GM18873 (cell line): ENCODE results near the gene BCO2.

Source experiments
- ATAC-seq: cut with Tn5 transposase; IDR thresholded peaks from one replicate; pipeline ENCODE4 v1.9.1; 2021; ENCODE audit warnings: mild to moderate bottlenecking, moderate library complexity, moderate number of reproducible peaks; ENCODE audit not compliant: unreplicated experiment, low FRiP score

Gene BCO2

GRCh38 chr11:112212290-112212689, 37.0 kb downstream of the BCO2 start:
- no peak for ATAC-seq

DNA sequence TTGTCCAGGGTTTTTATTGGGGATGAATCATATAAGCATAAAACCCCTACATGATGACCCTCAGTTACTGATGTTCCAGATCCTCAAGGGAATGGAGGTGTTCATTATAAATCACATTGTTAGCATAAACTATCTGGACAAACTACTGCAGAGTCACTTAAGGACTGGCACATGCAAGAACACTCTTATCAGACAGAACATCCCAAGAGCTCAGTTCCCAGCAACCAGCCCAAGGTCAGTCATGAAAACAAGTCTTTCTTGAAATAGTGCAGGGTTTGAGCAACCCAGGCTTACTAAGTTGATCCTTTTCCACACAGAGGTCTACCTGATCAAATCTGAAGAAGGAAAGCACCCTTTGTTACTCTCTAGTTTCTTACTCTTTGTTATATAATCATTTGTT, 37.4 kb downstream of the BCO2 start:
- no peak for ATAC-seq

DNA sequence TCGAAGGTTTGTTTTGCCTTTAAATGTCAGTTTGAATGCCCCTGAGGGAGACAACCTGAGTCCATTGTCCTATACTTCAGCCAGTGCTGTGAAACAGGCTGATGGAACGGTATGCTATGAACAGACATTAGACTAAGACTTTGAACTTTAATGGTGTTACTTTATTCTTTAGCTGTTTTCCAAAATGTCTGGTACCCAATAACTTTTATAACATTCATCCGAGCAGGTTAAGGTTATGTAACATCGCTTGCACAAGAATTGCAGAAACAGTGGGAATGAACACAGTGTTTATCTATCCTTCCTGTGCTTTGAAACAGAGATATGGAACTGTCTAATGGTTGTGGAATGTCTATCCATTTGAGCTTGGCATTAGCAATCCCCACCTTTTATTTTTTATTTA, 38.4 kb downstream of the BCO2 start:
- ATAC-seq, result no peak

DNA sequence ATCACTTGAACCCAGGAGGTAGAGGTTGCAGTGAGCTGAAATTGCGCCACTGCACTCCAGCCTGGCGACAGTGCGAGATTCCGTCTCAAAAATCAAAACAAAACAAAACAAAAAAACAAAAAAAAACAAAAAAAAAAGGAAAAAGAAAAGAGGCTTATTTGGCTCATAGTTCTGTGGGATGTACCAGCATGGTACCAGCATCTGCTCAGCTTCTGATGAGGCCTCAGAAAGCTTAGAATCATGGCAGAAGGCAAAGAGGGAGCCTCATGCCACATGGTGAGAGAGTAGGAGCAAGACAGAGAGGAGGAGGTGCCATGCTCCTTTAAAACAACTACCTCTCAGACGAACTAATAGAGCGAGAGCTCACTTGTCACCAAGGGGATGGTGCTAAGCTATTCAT, 40.3 kb downstream of the BCO2 start:
- ATAC-seq, result no peak

DNA sequence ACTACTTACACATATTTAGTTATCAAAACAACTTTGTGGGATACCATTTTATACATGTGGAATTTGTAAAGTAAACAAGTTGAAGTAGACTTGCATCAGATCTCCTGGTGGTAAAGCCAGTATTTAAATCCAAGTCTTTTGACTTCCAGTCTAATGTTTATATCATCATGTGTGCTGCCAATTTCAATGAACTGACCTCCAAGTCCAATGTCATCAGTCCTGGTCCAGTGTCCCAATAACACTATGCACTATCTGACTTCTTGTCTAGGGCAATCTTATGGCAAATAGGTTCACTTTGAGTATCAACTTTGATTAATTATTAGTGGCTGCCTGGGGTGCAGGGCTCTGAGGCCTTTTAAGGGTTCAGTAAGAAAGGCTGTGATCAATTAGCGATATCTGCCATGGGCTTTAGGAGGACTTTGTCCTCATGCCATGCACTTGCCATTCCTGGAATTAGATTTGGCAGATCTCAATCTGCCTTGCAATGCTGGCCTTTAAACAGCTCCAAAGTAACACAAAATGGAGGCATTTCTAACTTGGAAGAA, 41.3 kb downstream of the BCO2 start:
- no peak for ATAC-seq

- ATAC-seq, result peak; percentile 86
Measured at GRCh38 chr11:112219476-112220232, 44.3 kb downstream of the BCO2 start.

DNA sequence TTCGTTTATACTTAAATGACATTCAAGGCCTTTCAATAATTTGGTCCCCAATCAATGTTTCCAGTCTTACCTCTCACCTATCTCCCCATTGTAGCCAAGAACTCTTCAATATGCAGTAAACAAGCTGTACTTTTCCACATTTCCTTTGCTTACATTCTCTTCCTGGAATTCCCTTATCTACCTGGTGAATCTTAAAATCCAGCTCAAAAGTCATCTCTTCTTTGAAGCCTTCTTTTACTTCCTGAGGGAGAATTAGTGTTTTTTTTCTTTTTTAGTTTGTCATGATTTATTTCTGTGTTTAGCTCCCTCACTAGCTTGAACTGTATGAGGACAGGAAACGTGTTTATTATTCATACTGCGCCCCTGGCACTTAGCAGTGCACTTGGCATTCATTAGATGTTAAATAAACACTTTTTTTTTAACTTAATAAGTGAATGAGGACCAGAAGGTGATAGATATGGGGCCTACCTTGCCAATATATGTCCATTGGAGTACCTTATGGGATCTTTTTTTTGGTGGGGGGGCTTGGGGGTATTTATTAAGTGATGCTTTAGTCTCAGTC, 46.0 kb downstream of the BCO2 start:
- ATAC-seq, result no peak

GRCh38 chr11:112222303-112222702, 47.0 kb downstream of the BCO2 start:
- no peak for ATAC-seq

DNA sequence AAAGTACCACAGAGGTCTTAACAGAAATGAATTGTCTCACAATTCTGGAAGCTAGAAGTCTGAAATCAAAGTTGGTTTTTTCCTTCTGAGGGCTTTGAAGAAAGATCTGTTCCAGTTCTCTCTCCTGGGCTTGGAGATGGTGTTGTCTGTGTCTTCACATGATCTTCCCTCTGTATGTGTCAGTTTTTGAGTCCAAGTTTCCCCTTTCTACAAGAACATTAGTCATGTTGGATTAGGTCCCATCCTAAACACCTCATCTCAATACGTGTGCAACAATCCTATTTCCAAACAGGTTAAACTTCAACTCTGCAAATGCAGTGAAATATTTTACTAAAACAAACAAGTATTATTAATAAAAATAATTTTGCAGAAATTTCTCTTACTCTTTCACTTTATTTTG, 47.8 kb downstream of the BCO2 start:
- no peak for ATAC-seq

DNA sequence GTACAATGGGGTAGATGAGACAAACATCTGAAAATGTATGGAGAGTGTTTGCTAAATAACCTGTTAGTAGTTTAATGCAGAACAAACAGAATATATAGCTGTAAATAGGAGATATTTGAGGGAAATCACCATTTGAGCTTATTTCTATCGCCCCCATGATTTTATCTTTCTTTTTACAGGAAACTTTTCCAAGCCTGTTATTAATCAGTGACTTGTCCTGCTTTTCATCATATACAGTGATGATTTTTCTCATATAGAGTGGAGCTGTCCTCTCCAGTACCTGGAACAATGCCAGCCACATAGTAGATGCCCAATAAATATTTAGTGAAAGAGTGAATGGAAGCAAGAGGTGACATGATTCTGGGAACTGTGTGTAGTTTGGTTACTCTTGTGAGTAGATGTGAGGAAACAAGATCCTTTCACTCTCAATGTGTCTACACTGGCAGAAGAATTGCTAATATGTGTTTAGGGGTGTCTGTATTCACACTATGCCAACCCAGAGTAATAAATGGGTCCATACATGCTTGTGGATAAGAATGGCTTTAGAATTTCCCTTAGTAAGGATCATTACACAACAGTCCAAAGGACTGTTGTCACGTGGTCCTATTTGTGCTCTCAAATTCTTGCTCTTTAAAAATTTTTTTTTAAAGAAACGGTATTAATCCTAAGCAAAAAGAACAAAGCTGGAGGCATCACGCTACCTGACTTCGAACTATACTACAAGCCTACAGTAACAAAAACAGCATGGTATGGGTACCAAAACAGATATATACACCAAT, 48.6 kb downstream of the BCO2 start:
- no peak for ATAC-seq

DNA sequence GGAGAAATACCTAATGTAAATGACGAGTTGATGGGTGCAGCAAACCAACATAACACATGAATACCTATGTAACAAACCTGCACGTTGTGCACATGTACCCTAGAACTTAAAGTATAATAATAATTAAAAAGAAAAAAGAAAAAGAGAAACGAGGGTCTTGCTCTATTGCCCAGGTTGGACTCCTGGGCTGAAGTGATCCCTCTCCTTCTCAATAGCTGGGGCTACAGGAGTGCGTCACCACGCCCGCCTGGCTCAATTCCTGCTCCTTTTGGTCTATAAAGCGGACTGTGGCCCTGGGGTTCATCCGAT, 50.4 kb downstream of the BCO2 start:
- ATAC-seq, result no peak

GRCh38 chr11:112226062-112226830, 50.9 kb downstream of the BCO2 start, which contains the start of gene PTS:
Gene PTS, plus strand, starts transcription at chr11:112226428. Its CDS starts 16 bp downstream, at chr11:112226444.
- peak; percentile 93 for ATAC-seq

- peak; percentile 38 for ATAC-seq
Measured at GRCh38 chr11:112226831-112227401, 51.6 kb downstream of the BCO2 start.

- ATAC-seq, result no peak
Measured at GRCh38 chr11:112227471-112227870, 52.2 kb downstream of the BCO2 start.

DNA sequence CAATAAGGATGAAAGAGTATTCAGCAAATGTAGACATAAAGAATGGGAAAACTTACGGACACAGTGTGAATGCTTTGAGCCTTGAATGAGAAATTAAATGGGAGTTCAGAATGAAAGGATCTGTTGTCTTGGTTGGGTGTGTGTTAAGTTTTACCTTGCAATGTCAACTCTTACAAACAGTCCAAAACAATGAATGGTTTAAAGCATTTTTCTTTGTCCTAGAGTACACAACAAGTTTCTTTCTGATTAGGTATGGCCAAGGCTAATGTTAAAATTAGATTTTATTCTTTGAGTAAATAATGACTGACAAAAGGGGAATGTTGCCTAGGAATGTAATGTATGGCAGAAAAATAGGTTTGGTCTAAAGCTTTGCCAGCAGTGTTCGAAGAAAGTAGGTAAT, 53.4 kb downstream of the BCO2 start:
- no peak for ATAC-seq

DNA sequence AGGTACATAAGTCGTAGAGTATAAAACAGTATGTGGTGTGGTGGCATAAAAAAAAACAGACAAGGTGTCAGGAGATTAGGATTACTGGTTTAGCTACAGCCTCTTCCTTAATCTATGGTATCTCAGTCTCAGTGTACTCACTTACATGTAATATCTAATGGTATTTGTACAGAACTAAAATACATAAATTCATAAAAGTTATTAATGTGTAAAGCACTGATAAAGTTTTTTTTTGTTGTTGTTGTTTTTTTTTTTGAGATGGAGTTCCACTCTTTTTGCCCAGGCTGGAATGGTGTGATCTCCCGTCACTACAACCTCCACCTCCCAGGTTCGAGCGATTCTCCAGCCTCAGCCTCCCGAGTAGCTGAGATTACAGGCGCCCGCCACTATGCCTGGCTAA, 53.8 kb downstream of the BCO2 start:
- ATAC-seq, result no peak

- no peak for ATAC-seq
Measured at GRCh38 chr11:112229746-112230433, 54.6 kb downstream of the BCO2 start.

- ATAC-seq, result no peak
Measured at GRCh38 chr11:112231952-112232351, 56.6 kb downstream of the BCO2 start.

DNA sequence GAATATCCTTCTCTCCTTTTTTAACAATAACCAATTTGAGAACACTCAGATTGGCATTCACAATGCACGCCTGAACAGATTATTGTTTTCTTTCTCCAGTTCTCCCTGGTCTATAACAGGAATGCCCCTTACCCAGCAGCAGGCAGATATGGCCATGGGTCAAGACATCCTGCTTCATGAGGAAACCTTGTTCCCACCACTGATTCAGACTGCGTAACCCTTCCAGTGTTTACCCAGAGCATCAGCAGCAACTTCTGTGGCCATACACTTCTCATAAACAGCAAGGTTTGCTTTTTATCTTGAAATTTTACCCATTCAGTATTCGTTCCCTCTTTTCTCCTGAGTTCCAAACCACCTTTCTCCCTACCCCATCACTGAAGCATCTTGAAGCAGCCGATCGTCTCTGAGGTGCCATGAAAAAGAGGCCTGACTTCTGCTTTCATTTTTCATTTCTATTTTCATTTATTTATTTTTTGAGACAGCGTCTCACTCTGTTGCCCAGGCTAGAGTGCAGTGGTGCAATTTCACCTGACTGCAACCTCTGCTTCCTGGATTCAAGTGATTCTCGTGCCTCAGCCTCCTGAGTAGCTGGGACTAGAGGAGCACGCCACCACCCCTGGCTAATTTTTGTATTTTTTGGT, 60.6 kb downstream of the BCO2 start:
- no peak for ATAC-seq
